ENCODE results near the gene MCUB.
"Not testable (repeated sequence)": the region's sequence is repeated elsewhere in the genome, so short reads cannot be mapped to it uniquely, and the experiment has no call there.

Gene MCUB

DNA sequence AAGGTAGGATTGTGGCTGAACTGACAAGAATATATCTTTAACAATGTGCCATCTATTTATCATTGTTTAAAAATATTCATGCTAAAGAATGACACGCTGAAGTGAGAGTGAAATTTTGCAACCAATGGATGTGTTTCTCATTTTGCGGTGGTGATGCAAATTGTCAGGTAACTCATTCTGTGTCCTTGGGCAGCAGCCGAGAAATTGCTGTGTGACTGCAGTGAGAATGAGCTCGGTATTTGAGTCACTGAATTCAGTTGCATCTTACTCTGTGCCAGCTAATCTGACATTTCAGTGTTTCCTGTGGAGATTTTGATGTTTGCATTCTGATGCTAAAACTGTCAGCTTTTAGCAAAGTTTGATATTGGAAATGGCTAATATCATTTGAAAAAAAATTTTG is 28.1 kb downstream of the MCUB start:
- DNase-seq = no peak

DNA sequence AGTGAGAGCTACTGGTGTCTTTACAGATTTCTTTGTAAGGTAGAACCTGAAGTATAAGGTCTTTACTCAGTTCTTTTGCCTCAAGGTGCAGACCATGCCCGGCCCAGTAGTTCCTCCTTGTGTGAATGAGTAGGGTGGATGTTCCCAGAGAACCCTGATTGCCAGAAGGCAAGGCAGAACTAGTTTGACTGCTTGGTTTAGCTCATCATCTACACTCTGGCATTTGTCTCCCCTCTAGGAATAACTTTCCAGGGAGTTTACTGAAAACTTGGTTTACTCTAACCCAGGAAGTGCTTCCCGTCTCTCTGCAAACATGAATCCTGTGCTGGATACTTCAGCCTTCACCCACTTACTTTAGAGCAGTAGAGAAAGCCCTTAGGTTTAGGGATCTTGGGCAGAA is 29.1 kb downstream of the MCUB start:
- no peak for DNase-seq

DNA sequence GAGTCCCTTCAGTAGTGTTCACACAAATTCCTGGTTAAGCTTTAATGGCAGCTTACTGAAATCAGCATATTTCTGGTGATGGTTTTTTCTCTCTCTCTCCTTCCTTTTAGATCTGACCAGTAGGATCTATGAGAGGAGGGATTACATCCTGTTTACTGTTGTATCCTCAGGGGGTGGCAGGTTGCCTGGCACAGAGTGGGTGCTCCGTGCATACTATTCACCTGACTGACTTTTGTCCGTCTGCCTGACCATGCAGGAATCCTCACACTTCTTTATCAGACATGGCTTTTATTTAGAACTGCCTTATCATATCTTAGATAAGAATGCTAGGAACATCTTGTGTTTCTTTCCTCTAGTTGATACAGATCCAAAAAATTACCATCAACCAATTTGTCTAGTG is 29.6 kb downstream of the MCUB start:
- no peak for DNase-seq

DNA sequence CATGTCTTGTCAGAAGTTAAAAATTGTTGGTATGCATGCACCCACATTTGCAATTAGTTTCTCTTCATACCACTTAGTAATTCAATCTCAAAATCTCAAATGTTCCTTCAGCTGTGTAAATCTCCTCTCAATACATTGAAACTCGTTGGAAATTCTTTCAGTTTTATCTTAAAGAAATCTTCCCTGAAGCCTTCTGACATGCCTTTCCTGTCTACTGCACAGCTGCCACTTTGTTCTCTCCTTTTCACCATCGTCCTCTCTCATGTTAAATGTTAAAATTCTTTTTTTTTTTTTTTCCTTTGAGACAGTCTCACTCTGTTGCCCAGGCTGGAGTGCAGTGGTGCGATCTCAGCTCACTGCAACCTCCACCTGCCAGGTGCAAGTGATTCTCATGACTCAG is 30.9 kb downstream of the MCUB start:
- no peak for DNase-seq

DNA sequence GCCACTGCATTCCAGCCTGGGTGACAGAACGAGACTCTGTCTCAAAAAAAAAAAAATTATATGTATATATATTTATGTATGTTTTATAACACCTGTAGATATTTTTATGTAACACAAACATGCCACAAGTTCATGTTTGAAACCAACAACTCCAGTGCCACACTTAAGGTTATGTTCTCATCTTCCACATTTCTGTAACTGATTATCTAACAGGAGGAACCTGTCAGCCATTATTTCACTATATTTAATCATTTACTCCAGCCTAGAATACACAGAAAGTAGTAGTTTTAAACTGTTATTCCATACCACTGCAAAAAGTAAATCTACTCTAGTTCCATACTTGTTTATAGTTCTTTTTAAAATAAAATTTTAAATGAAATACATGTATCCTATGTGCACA is 32.3 kb downstream of the MCUB start:
- DNase-seq = no peak

DNA sequence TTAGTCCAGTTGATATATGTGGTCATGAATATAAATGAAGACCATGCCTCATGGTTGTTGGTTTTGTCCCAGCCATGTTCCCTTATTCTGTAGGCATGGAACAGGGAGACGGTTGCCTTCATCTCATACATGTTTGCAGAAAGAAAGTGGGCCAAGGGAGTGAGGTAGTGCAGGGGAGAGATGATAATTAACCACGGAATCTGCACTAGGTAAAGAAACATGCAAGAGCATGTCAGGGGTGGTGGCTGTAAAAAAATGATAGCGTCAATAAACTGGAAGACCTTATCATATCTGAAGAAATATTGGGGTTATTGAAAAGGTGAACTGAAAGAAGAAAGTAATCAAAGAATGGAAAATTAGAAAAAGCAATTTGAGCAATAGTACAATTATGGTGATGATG is 35.1 kb downstream of the MCUB start:
- DNase-seq = not testable (repeated sequence)

DNA sequence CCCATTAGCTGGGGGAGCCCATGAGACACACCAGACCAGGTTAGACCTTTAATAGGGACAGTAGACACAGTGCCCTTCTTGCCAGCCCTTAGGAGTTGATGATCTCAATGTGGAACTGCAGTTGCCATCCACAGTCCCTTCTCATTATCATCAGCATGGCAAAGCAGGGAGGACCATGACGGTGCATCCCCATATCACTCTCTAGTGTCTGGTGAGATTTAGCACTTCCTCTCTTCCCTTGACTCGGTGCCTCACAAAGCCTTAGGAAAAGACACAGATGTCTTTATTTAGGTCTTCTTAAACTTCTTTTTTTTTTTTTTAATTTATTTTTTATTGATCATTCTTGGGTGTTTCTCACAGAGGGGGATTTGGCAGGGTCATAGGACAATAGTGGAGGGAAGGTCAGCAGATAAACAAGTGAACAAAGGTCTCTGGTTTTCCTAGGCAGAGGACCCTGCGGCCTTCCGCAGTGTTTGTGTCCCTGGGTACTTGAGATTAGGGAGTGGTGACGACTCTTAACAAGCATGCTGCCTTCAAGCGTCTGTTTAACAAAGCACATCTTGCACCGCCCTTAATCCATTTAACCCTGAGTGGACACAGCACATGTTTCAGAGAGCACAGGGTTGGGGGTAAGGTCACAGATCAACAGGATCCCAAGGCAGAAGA is 36.5 kb downstream of the MCUB start:
- not testable (repeated sequence) for DNase-seq

DNA sequence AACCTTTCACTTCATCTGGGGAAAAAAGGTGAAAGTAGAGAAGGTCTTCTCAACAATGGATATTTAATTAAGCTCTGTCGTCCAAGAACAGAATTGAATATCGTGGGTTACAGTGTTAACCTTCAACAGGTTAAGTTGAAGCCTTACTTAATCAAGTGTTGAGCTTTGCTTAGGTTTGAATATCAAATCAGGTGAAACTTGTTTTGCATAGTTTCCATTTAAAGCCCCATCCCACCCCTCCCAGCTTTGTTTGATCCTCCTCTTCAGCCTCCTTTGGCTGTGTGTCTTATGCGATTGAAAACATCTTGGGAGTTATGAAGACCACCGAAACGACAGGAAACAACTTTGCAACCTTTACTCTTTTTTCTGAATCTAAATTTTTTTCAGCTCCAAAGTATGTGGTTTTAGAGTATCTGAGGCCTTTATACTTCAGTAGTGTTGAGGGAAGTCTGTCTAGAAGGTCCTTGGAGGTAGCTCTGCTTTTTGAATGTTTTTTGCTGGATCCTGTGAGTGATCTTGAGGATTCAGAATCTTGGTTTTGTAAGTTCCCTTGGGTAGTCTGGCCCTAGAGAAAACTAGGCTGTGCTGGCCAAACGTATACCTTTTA is 39.1 kb downstream of the MCUB start:
- DNase-seq = no peak

DNA sequence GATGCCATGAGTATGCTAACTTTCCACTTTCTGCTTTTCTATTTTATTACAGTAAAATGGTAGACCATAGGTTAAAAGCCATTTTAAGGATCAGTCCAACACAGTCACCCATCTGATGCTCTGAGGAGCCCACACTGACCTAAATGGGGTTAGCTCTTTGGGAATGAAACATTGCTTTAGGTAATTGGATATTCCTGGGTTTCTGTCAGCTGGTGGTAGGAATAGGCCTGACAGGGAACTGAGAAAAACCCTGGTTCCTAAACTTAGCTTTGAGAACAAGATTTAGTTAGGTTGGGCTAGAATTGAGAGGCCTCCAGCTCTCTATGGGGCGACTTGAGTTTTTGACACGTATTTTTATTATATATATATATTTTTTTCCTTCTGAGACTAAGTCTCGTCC is 40.4 kb downstream of the MCUB start:
- DNase-seq = no peak

DNA sequence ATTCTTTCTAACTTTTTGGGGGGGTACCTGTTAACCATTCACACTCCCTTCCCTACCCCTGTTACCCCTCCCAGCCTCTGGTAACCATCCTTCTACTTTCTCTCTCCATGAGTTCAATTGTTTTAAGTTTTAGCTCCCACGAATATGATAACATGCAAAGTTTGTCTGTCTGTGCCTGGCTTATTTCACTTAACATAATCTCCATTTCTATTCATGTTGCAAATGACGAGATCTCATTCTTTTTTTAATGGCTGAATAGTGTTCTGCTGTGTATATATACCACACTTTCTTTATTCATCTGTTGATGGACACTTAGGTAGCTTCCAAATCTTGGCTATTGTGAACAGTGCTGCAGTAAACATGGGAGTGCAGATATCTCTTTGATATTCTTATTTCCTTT is 41.3 kb downstream of the MCUB start:
- DNase-seq = no peak

DNA sequence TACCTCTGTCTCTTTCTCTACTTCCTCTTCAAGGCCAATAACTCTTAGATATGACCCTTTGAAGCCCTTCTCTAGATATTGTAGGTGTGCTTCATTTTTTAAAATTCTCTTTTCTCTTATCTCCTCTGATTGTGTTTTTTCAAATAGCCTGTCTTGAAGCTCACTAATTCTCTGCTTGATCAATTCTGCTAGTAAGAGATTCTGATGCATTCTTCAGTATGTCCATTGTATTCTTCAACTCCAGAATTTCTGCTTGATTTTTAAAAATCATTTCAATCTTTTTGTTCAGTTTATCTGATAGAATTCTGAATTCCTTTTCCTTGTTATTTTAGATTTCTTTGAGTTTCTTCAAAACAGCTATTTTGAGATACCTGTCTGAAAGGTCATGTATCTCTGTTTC is 47.9 kb downstream of the MCUB start:
- no peak for DNase-seq

DNA sequence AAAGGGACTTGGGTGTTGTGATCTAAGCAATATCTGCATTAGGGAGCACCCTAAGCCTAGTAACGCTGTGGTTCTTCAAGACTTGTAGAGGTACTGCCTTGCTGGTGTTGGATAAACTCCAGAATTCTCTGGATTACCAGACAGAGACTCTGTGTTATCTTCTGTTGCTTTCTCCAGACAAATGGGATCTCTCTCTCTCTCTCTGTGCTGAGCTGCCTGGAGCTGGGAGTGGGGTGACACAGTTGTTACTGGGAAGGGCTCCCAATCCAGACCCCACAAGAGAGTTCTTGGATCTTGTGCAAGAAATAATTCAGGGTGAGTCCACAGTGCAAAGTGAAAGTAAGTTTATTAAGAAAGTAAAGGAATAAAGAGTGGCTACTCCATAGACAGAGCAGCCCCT is 48.8 kb downstream of the MCUB start:
- DNase-seq = no peak

DNA sequence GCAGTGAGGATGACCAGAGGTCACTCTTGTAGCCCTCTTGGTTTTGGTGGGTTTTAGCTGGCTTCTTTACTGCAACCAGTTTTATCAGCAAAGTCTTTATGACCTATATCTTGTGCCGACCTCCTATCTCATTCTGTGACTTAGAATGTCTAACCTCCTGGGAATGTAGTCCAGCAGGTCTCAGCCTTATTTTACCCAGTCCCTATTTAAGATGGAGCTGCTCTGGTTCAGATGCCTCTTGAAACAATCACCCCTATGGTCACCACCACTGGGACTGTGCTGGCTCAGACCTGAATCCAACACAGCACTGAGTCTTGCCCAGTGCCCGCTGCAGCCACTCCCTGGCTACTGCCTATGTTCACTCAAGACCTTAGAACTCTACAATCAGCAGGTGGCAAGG is 49.4 kb downstream of the MCUB start:
- no peak for DNase-seq

DNA sequence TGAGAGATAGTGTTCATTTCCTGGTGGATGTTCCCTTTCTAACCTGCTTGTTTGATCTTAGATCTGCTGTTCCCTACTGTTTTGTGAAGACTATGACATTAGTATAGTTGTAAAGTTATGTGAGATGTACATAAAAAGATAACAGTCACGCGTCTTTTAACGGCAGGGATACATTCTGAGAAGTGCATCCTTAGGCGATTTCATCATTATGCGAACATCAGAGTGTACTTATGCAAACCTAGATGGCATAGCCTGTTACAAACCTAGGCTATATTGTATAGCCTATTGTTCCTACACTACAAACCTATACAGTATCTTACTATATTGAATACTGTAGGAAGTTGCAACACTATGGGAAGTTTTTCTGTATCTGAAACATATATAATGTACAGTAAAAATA is 50.4 kb downstream of the MCUB start:
- DNase-seq = no peak

DNA sequence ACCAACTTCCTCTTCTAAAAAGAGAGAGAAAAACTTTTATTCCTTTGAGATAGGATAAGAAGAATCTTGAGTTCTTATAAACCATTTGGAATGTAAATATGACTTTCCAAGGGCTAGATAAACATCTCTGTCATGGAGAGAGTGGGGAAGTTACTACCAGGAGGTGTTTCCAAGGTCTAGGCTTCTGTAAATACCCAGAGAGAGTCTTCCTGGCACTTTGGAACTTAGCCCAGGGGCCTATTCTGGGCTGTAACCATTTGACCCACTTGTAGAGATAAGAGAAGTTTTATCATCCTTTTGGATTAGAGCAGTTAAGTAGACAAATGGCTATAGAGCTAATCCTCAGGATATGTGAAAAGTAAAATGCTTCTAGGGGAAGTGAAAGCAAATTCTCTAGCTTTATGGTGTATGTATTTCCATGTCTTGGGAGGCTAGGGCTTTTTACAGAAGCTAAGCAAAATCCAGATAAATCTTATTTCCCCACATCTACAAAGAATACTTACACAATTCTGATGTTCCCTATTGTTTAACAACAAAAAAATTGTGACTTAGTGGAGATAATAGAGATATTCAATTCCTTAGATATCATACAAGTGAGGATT is 51.1 kb downstream of the MCUB start:
- no peak for DNase-seq

DNA sequence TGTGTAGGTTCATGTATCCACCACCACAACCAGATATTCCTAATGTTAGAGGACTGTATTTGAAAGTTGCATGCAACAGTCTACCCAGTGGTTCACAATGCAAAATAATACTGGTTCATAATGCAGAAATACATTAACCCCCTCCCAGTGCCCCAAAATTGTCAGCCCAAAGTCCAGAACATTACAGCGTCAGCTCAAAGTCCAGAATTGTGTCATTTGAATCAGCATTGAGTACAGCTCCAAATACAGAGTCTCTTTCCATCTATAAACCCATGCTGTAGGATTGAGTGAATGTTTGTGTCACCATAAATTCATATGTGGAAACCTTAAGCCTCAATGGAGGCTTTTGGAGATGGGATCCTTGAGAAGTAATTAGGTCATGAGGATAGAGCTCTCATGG is 54.0 kb downstream of the MCUB start:
- no peak for DNase-seq

DNA sequence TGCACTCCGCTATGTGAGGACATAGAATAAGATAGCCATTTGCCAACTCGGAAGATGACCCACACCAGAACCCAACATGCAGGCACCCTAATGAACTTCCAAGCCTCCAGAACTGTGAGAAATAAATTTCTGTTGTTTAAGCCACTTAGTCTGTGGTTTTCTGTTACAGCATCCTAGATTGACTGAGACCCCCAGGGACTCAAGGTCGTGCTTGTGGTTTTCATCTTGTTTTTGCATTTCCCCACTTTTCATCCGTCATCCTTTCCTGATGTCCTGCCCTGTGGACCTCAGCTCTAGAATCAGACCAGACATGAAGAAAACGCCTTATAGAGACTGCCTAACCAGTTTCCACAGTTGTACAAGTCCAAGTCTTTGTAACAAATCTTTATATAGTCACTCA is 54.4 kb downstream of the MCUB start:
- DNase-seq = no peak

DNA sequence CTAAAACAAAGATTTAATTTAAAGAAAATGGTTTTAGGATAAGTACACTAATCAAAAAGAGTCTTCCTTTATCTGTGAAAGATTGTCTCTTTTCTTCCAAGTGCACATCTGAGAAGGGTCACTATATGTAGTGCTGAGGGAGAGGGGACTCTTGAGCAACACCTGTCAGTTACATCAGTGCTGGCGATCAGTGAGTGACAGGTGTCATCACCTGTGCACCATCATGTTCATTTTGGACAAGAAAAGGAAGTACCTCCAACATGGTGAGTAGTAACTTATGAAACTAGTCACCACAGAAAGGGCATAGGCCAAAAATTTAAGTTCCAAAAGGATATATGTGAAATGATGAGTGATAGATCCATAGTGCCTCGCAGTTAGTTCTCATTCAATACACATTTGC is 55.7 kb downstream of the MCUB start:
- DNase-seq = no peak

DNA sequence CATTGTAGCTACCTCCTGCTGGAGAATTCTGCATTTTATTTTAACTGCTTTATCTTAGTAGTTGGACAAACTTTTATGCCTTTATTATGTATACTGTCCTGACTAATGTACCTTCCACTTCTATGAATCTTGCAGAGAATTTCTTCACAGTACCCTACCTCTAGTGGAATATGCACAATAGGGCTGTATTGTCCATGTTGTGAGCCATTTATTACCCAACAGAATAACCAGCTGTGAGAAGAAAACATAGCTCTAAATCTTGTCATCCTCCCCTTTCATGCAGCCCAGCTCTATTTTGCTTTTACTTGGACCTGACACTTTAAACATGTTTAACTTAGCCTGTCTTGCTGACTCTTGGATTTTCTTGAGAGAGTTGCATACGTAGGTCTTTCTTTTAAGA is 56.2 kb downstream of the MCUB start:
- DNase-seq = no peak

DNA sequence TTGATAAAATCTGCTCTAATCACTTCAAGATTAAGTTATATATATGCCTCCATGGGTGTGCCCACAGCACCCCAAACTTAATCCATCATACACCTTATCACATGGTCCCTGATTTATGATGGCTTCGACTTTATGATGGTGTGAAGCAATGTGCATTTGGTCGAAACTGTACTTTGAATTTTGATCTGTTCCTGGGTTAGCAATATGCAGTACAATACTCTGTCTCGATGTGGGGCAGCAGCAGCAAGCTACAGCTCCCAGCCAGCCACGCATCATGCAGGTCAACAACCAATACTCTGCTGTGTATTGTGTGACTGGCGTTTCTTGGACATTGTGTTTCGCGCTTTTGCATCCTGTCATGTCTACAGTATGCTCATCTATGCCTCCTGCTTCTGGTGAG is 62.6 kb downstream of the MCUB start:
- no peak for DNase-seq

DNA sequence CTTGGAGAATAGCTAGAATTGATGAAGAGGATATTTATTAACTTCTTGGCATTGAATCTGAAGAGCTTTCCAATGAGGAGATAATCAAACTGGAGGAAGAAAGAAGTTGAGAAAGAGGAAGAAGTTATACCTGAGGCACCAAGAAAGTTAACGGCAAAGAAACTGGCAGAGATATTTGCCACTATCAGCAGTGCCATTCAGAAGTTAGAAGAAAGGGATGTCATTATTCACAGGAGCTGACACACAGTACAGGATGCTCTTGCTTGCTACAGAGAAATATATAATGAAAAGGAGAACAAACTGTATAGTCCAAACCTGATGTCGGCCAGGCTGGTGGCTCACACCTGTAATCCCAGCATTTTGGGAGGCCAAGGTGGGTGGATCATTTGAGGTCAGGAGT is 64.5 kb downstream of the MCUB start:
- no peak for DNase-seq

DNA sequence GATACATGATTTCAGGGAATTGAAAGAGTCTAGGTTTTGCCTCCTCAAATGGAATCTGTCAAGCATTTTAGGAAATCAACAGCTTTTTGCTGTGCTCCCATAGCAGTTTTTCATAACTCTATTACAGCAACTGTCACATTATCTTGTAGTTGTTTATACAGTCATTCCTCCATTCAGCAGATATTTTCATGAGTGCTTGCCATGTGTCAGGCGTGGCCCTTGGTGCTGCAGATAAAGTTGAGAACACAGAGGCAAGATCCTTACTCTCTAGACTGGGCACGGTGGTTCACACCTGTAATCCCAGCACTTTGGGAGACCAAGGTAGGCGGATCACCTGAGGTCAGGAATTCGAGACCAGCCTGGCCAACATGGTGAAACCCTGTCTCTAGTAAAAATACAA is 67.3 kb downstream of the MCUB start:
- DNase-seq = no peak

DNA sequence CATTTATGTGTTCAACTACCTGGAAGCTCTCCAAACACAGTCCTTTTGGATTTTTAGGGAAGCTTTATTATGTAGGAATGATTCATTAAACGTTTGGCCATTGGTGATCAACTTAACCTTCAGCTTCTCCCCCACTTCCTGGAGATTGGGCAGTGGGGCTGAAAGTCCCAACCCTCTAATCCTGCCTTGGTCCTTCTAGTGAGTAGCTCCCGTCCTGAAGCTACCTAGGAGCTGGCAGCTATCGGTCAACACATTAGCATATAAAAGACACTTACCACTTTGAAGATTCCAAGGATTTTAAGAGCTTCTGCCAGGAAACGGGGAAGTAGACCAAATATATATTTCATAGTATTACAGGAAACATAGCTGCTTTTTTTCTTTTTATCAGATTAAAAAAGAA is 69.7 kb downstream of the MCUB start:
- no peak for DNase-seq

DNA sequence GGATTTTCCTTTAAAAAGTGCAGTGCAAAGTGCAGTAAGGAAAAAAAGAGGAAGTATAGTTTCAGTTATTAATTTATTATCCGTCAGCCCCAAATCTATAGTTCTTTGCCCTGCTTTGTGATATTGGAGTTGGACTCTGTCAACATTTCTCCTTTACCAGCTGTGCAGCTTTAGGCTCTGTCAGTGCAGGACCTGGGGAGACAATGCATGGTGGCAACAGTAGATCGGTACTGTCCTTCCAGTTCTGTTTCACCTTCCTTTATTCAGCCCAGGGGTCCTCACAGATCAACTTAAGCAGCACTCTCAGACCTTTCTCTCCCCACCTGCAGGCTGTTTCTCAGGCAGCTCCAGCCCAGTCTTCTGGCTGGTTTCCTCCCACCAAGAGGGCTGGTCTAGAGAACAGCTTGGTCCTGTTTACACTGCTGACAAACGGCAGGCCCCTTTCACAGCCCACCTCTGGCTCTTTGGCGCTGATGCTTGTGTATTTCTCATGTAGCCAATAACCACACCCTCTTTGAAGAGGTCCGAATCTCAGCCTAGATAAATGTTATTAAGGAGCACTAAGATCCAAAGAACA is 71.6 kb downstream of the MCUB start:
- DNase-seq = peak in 2 of 3 experiments; percentile 56 to 74

DNA sequence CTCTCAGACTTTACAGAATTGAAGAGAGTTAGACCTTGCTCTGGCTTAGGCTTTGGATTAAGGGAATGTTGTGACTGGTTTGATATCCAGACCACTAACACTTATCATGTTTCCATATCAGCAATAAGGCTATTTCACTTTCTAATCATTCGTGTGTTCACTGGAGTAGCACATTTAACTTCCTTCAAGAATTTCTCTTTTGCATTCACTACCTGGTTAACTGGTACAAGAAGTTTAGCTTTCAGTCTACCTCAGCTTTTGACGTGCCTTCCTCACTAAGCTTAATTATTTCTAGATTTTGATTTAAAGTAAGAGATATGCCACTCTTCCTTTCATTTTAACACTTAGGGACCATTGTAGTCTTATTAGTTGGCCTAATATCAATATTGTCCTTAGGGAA is 80.6 kb downstream of the MCUB start:
- DNase-seq = no peak
